ENCODE measurements around the gene GNRH2. TPM values are rescaled to one million over a fixed set of nuclear protein-coding genes. Genes with fewer than 3 reads are reported as not detected.

GNRH2 gene
- total and polyA plus RNA-seq, 2 of the 8 experiments (the other 6 are each of a cell fraction or from before 2014, with no cell fraction given) = 0.09 to 0.82 TPM

Other genes with a start within 250 kb of the GNRH2 start
- gene CPXM1, start 243.0 kb upstream of the GNRH2 start, total RNA-seq (2021; fragmentation: NEBNext Ultra II Directional; extraction: Animal tissue kit (Norgen Biotek cat#: 25700)) = 28.8 and 31.3 TPM in 2 replicates
- 81.9 and 90.9 TPM in 2 replicates for gene CPXM1, start 243.0 kb upstream of the GNRH2 start, polyA plus RNA-seq (2011; rRNA removed)
- not detected in 2 replicates for gene C20orf141, start 228.6 kb upstream of the GNRH2 start, total RNA-seq (2021; fragmentation: NEBNext Ultra II Directional; extraction: Animal tissue kit (Norgen Biotek cat#: 25700))
- gene C20orf141, start 228.6 kb upstream of the GNRH2 start, polyA plus RNA-seq (2011; rRNA removed) = not detected in 2 replicates
- gene TMEM239, start 227.3 kb upstream of the GNRH2 start, total RNA-seq (2021; fragmentation: NEBNext Ultra II Directional; extraction: Animal tissue kit (Norgen Biotek cat#: 25700)) = not detected in 2 replicates
- gene TMEM239, start 227.3 kb upstream of the GNRH2 start, polyA plus RNA-seq (2011; rRNA removed) = not detected in 2 replicates
- 13.4 and 14.6 TPM in 2 replicates for gene PCED1A, start 203.0 kb upstream of the GNRH2 start, total RNA-seq (2021; fragmentation: NEBNext Ultra II Directional; extraction: Animal tissue kit (Norgen Biotek cat#: 25700))
- gene PCED1A, start 203.0 kb upstream of the GNRH2 start, polyA plus RNA-seq (2011; rRNA removed) = 18.9 and 30.8 TPM in 2 replicates
- gene VPS16, start 202.9 kb upstream of the GNRH2 start, total RNA-seq (2021; fragmentation: NEBNext Ultra II Directional; extraction: Animal tissue kit (Norgen Biotek cat#: 25700)) = 22.6 and 25.9 TPM in 2 replicates
- gene VPS16, start 202.9 kb upstream of the GNRH2 start, polyA plus RNA-seq (2011; rRNA removed) = 23.8 and 26.8 TPM in 2 replicates
- gene PTPRA, start 170.1 kb upstream of the GNRH2 start, total RNA-seq (2021; fragmentation: NEBNext Ultra II Directional; extraction: Animal tissue kit (Norgen Biotek cat#: 25700)) = 46.8 and 51.3 TPM in 2 replicates
- gene PTPRA, start 170.1 kb upstream of the GNRH2 start, polyA plus RNA-seq (2011; rRNA removed) = 31.2 and 47.7 TPM in 2 replicates
- 100 and 103 TPM in 2 replicates for gene MRPS26, start 2.4 kb downstream of the GNRH2 start, total RNA-seq (2021; fragmentation: NEBNext Ultra II Directional; extraction: Animal tissue kit (Norgen Biotek cat#: 25700))
- gene MRPS26, start 2.4 kb downstream of the GNRH2 start, polyA plus RNA-seq (2011; rRNA removed) = 83.6 and 99.2 TPM in 2 replicates
- not detected in 2 replicates for gene OXT, start 28.0 kb downstream of the GNRH2 start, total RNA-seq (2021; fragmentation: NEBNext Ultra II Directional; extraction: Animal tissue kit (Norgen Biotek cat#: 25700))
- gene OXT, start 28.0 kb downstream of the GNRH2 start, polyA plus RNA-seq (2011; rRNA removed) = not detected in 2 replicates
- 0.77 TPM in 1 of 2 replicates, not detected in the other for gene AVP, start 41.1 kb downstream of the GNRH2 start, total RNA-seq (2021; fragmentation: NEBNext Ultra II Directional; extraction: Animal tissue kit (Norgen Biotek cat#: 25700))
- gene AVP, start 41.1 kb downstream of the GNRH2 start, polyA plus RNA-seq (2011; rRNA removed) = 0.18 and 0.42 TPM in 2 replicates
- 21.3 and 25.9 TPM in 2 replicates for gene FASTKD5, start 116.2 kb downstream of the GNRH2 start, total RNA-seq (2021; fragmentation: NEBNext Ultra II Directional; extraction: Animal tissue kit (Norgen Biotek cat#: 25700))
- 8.9 and 12.0 TPM in 2 replicates for gene FASTKD5, start 116.2 kb downstream of the GNRH2 start, polyA plus RNA-seq (2011; rRNA removed)
- gene UBOX5, start 116.2 kb downstream of the GNRH2 start, total RNA-seq (2021; fragmentation: NEBNext Ultra II Directional; extraction: Animal tissue kit (Norgen Biotek cat#: 25700)) = 4.2 and 4.9 TPM in 2 replicates
- 4.0 and 5.2 TPM in 2 replicates for gene UBOX5, start 116.2 kb downstream of the GNRH2 start, polyA plus RNA-seq (2011; rRNA removed)
- gene LZTS3, start 129.9 kb downstream of the GNRH2 start, total RNA-seq (2021; fragmentation: NEBNext Ultra II Directional; extraction: Animal tissue kit (Norgen Biotek cat#: 25700)) = 31.8 and 33.3 TPM in 2 replicates
- 33.5 and 54.4 TPM in 2 replicates for gene LZTS3, start 129.9 kb downstream of the GNRH2 start, polyA plus RNA-seq (2011; rRNA removed)
- 42.0 and 43.8 TPM in 2 replicates for gene DDRGK1, start 161.1 kb downstream of the GNRH2 start, total RNA-seq (2021; fragmentation: NEBNext Ultra II Directional; extraction: Animal tissue kit (Norgen Biotek cat#: 25700))
- 29.4 and 31.2 TPM in 2 replicates for gene DDRGK1, start 161.1 kb downstream of the GNRH2 start, polyA plus RNA-seq (2011; rRNA removed)
- gene ITPA, start 165.9 kb downstream of the GNRH2 start, total RNA-seq (2021; fragmentation: NEBNext Ultra II Directional; extraction: Animal tissue kit (Norgen Biotek cat#: 25700)) = 80.9 and 94.0 TPM in 2 replicates
- 88.2 and 90.3 TPM in 2 replicates for gene ITPA, start 165.9 kb downstream of the GNRH2 start, polyA plus RNA-seq (2011; rRNA removed)
- gene SLC4A11, start 195.6 kb downstream of the GNRH2 start, total RNA-seq (2021; fragmentation: NEBNext Ultra II Directional; extraction: Animal tissue kit (Norgen Biotek cat#: 25700)) = 29.1 and 32.3 TPM in 2 replicates
- gene SLC4A11, start 195.6 kb downstream of the GNRH2 start, polyA plus RNA-seq (2011; rRNA removed) = 11.9 and 20.9 TPM in 2 replicates

Data from H1 (cell line).